K562 (cell line): ENCODE measurements around the gene EFEMP2. TPM values are rescaled to one million over a fixed set of nuclear protein-coding genes. Genes with fewer than 3 reads are reported as not detected.

Source experiments
- ASH1L ChIP-seq: fragments of 450-650 bp; IDR thresholded peaks from 2 replicates; pipeline ENCODE4 v1.6.1; 2018; ENCODE audit warnings: borderline replicate concordance, mild to moderate bottlenecking, low read depth; ENCODE audit not compliant: partially characterized antibody
- KLF13 ChIP-seq: fragments of 450-650 bp; IDR thresholded peaks from 2 replicates; pipeline ENCODE4 v1.6.1; 2016; ENCODE audit warnings: missing genetic modification characterization, low read depth, mild to moderate bottlenecking, missing compliant biosample characterization, moderate library complexity, borderline replicate concordance
- MAFG ChIP-seq: fragments of 450-650 bp; conservative IDR thresholded peaks from 2 replicates; pipeline ENCODE4 v1.6.1; 2016; ENCODE audit warnings: missing genetic modification characterization, missing compliant biosample characterization
- NFXL1 ChIP-seq: fragments of 450-650 bp; formaldehyde crosslinking; IDR thresholded peaks from 2 replicates; pipeline ENCODE4 v1.4.0; 2021; ENCODE audit warnings: mild to moderate bottlenecking
- POU5F1 ChIP-seq: fragments of 150-350 bp; IDR thresholded peaks from 2 replicates; pipeline ENCODE4 v1.6.1; 2014; ENCODE audit warnings: borderline replicate concordance, low read length, low read depth, mild to moderate bottlenecking; ENCODE audit not compliant: partially characterized antibody
- RBM17 ChIP-seq: fragments of 200-400 bp; formaldehyde crosslinking; IDR thresholded peaks from 2 replicates; pipeline ENCODE4 v1.6.1; 2017; ENCODE audit warnings: low read depth, mild to moderate bottlenecking, low read length, borderline replicate concordance
- SNIP1 ChIP-seq: fragments of 450-650 bp; IDR thresholded peaks from 2 replicates; pipeline ENCODE4 v1.7.1; 2017; ENCODE audit warnings: low read depth, mild to moderate bottlenecking
- ZNF174 ChIP-seq: fragments of 250-450 bp; sonication (Bioruptor Pico); IDR thresholded peaks from 2 replicates; pipeline ENCODE4 v1.4.0; 2020; ENCODE audit warnings: mild to moderate bottlenecking
- polyA plus RNA-seq, 8 experiments: library from polyadenylated mRNA; depleted of rRNA in 4 of 8; stranded (reverse) in 5 of 8; unstranded in 3 of 8; fragments of >200 nt; fragmentation: Nextera tagmentation in 2 of 8; fragmentation: Illumina TruSeq in 1 of 8; extraction: Ambion mirVana in 2 of 8; extraction: Trizol in 1 of 8; gene quantifications; 2 replicates each; pipeline versions ENCODE4 v1.2.1 to v1.2.3, GENCODE V29; 2011 to 2014; ENCODE audit warnings: inconsistent platforms in 1 of 8, missing spikeins in 1 of 8
- total RNA-seq, 7 experiments: library from RNA; depleted of rRNA in 6 of 7; stranded (reverse); fragments of >200 nt in 6 of 7; fragmentation: Illumina TruSeq in 2 of 7; extraction: Trizol in 2 of 7; gene quantifications; 2 replicates each; pipeline versions ENCODE4 v1.2.1 to v1.2.3, GENCODE V29; 2011 to 2021; ENCODE audit warnings: low replicate concordance in 1 of 7
- TF ChIP-seq, protein P1 (sequence below): fragments of 450-650 bp; IDR thresholded peaks from 2 replicates; pipeline ENCODE4 v1.6.1; 2016; ENCODE audit warnings: mild to moderate bottlenecking, moderate library complexity
- TF ChIP-seq, protein P2 (sequence below): fragments of 250-450 bp; sonication (Bioruptor Pico); IDR thresholded peaks from 2 replicates; pipeline ENCODE4 v1.5.0; 2022; ENCODE audit warnings: mild to moderate bottlenecking

EFEMP2 gene
- total and polyA plus RNA-seq, 9 of the 15 experiments (the other 6 are each of a cell fraction or from before 2014, with no cell fraction given), result 0.07 to 2.9 (median 0.69) TPM; not detected in 1

DNA sequence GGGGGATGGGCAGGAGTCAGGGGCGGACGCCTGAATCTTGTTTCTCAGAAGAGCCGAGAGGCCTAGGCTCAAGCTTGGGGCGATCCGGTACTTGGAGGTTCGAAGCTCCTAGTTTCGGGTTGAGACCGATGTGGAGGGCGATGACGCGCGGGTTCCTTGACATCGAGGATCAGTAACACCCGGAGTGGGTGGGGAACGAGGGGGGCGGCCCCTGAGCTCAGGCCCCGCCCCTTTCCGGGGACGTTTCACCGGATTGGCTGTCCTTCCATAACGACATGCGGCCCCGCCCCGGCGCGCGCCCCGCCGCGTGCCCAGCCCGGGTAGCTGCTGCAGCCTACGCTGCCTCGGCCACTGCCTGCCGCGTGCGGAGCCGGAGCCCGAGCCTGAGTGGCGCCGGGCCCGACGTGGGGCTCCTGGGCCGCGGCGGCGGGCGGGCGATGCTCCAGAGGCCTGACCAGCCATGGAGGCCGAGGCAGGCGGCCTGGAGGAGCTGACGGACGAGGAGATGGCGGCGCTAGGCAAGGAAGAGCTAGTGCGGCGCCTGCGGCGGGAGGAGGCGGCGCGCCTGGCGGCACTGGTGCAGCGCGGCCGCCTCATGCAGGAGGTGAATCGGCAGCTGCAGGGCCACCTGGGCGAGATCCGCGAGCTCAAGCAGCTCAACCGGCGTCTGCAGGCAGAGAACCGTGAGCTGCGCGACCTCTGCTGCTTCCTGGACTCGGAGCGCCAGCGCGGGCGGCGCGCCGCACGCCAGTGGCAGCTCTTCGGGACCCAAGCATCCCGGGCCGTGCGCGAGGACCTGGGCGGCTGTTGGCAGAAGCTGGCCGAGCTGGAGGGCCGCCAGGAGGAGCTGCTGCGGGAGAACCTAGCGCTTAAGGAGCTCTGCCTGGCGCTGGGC lies 18.0 kb upstream of the EFEMP2 start, which contains the start of gene CCDC85B (continued):
- TF ChIP-seq, protein P1, sequence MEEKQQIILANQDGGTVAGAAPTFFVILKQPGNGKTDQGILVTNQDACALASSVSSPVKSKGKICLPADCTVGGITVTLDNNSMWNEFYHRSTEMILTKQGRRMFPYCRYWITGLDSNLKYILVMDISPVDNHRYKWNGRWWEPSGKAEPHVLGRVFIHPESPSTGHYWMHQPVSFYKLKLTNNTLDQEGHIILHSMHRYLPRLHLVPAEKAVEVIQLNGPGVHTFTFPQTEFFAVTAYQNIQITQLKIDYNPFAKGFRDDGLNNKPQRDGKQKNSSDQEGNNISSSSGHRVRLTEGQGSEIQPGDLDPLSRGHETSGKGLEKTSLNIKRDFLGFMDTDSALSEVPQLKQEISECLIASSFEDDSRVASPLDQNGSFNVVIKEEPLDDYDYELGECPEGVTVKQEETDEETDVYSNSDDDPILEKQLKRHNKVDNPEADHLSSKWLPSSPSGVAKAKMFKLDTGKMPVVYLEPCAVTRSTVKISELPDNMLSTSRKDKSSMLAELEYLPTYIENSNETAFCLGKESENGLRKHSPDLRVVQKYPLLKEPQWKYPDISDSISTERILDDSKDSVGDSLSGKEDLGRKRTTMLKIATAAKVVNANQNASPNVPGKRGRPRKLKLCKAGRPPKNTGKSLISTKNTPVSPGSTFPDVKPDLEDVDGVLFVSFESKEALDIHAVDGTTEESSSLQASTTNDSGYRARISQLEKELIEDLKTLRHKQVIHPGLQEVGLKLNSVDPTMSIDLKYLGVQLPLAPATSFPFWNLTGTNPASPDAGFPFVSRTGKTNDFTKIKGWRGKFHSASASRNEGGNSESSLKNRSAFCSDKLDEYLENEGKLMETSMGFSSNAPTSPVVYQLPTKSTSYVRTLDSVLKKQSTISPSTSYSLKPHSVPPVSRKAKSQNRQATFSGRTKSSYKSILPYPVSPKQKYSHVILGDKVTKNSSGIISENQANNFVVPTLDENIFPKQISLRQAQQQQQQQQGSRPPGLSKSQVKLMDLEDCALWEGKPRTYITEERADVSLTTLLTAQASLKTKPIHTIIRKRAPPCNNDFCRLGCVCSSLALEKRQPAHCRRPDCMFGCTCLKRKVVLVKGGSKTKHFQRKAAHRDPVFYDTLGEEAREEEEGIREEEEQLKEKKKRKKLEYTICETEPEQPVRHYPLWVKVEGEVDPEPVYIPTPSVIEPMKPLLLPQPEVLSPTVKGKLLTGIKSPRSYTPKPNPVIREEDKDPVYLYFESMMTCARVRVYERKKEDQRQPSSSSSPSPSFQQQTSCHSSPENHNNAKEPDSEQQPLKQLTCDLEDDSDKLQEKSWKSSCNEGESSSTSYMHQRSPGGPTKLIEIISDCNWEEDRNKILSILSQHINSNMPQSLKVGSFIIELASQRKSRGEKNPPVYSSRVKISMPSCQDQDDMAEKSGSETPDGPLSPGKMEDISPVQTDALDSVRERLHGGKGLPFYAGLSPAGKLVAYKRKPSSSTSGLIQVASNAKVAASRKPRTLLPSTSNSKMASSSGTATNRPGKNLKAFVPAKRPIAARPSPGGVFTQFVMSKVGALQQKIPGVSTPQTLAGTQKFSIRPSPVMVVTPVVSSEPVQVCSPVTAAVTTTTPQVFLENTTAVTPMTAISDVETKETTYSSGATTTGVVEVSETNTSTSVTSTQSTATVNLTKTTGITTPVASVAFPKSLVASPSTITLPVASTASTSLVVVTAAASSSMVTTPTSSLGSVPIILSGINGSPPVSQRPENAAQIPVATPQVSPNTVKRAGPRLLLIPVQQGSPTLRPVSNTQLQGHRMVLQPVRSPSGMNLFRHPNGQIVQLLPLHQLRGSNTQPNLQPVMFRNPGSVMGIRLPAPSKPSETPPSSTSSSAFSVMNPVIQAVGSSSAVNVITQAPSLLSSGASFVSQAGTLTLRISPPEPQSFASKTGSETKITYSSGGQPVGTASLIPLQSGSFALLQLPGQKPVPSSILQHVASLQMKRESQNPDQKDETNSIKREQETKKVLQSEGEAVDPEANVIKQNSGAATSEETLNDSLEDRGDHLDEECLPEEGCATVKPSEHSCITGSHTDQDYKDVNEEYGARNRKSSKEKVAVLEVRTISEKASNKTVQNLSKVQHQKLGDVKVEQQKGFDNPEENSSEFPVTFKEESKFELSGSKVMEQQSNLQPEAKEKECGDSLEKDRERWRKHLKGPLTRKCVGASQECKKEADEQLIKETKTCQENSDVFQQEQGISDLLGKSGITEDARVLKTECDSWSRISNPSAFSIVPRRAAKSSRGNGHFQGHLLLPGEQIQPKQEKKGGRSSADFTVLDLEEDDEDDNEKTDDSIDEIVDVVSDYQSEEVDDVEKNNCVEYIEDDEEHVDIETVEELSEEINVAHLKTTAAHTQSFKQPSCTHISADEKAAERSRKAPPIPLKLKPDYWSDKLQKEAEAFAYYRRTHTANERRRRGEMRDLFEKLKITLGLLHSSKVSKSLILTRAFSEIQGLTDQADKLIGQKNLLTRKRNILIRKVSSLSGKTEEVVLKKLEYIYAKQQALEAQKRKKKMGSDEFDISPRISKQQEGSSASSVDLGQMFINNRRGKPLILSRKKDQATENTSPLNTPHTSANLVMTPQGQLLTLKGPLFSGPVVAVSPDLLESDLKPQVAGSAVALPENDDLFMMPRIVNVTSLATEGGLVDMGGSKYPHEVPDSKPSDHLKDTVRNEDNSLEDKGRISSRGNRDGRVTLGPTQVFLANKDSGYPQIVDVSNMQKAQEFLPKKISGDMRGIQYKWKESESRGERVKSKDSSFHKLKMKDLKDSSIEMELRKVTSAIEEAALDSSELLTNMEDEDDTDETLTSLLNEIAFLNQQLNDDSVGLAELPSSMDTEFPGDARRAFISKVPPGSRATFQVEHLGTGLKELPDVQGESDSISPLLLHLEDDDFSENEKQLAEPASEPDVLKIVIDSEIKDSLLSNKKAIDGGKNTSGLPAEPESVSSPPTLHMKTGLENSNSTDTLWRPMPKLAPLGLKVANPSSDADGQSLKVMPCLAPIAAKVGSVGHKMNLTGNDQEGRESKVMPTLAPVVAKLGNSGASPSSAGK, result peak; percentile 68
- TF ChIP-seq ZNF174 (CRISPR knock-in tag) (no peak), RBM17 (no peak), POU5F1 (no peak), NFXL1 (CRISPR knock-in tag) (no peak), SNIP1 (no peak), ASH1L (no peak), MAFG (tag) (no peak), KLF13 (tag) (peak; percentile 75; the same call in 1 of the 2 replicates)
- TF ChIP-seq, protein P2, sequence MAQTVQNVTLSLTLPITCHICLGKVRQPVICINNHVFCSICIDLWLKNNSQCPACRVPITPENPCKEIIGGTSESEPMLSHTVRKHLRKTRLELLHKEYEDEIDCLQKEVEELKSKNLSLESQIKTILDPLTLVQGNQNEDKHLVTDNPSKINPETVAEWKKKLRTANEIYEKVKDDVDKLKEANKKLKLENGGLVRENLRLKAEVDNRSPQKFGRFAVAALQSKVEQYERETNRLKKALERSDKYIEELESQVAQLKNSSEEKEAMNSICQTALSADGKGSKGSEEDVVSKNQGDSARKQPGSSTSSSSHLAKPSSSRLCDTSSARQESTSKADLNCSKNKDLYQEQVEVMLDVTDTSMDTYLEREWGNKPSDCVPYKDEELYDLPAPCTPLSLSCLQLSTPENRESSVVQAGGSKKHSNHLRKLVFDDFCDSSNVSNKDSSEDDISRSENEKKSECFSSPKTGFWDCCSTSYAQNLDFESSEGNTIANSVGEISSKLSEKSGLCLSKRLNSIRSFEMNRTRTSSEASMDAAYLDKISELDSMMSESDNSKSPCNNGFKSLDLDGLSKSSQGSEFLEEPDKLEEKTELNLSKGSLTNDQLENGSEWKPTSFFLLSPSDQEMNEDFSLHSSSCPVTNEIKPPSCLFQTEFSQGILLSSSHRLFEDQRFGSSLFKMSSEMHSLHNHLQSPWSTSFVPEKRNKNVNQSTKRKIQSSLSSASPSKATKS (CRISPR knock-in tag), result no peak
